Right lobe of liver (tissue), 6 donors: Measurements from ENCODE around the gene OR13C9. TPM values are rescaled to one million over a fixed set of nuclear protein-coding genes. Genes with fewer than 3 reads are reported as not detected.
"Not testable (repeated sequence)": the region's sequence is repeated elsewhere in the genome, so short reads cannot be mapped to it uniquely, and the experiment has no call there.

Source experiments
- ATAC-seq, 4 donors: fragments of 200-7000 bp; cut with Tn5 transposase; one replicate each; pipeline ENCODE4 v1.9.1; 2020; ENCODE audit warnings: mild to moderate bottlenecking in 4 of 4, moderate library complexity in 4 of 4
- DNase-seq, 3 donors: peaks; one replicate each; pipeline ENCODE4 v3.0.0-alpha.2; 2020
- H3K27ac ChIP-seq, 3 donors: fragments of 200-600 bp; one replicate each; pipeline ENCODE4 v1.8.0; 2022
- H3K27me3 ChIP-seq, 2 donors: fragments of 200-600 bp; one replicate each; pipeline ENCODE4 v1.8.0; 2022
- H3K36me3 ChIP-seq, 4 donors: fragments of 200-600 bp; sonication (generic) in 1 of 4; one replicate each; pipeline versions ENCODE4 v1.5.1 to v1.8.0; 2017 to 2022; ENCODE audit warnings: control low read depth in 1 of 4
- H3K4me1 ChIP-seq, 4 donors: fragments of 200-600 bp; sonication (generic) in 1 of 4; one replicate each; pipeline versions ENCODE4 v1.5.1 to v1.8.0; 2017 to 2022; ENCODE audit warnings: control low read depth in 1 of 4
- H3K4me3 ChIP-seq, 3 donors: fragments of 200-600 bp; one replicate each; pipeline ENCODE4 v1.8.0; 2022
- H3K9me3 ChIP-seq, 4 donors: fragments of 200-600 bp; sonication (generic) in 1 of 4; one replicate each; pipeline versions ENCODE4 v1.5.1 to v1.8.0; 2017 to 2022; ENCODE audit warnings: control low read depth in 1 of 4
- POLR2A ChIP-seq: fragments of 450-650 bp; IDR thresholded peaks from one replicate; pipeline ENCODE4 v1.6.1; 2017; ENCODE audit warnings: antibody characterized with exemption, mild to moderate bottlenecking
- WGBS: methylation state at CpG from one replicate; pipeline ENCODE4 v1.1.6; 2018; ENCODE audit warnings: low coverage, low lambda C conversion rate; ENCODE audit not compliant: insufficient coverage; ENCODE audit errors: missing lambda C conversion rate; 5-methylcytosine and 5-hydroxymethylcytosine counted together
- intact Hi-C, 2 donors: fragments of 100-400 bp; cut with DNase I; formaldehyde crosslinking; loops; one replicate each; pipeline versions ENCODE4 v1.11.2 to v1.14.1; 2022
- long read RNA-seq: library from polyadenylated mRNA; unstranded; transcript quantifications from one replicate; pipeline ENCODE4 v2.0.0, GENCODE V29; 2019
- total RNA-seq, 6 experiments: library from RNA; depleted of rRNA in 2 of 6; stranded (reverse); fragments of >200 nt in 2 of 6; fragmentation: NEBNext Ultra II Directional in 3 of 6; extraction: Animal tissue kit (Norgen Biotek cat#: 25700) in 3 of 6; gene quantifications; one replicate each; pipeline versions ENCODE4 v1.1.0 to v1.2.4, GENCODE V29; 2016 to 2023
- TF ChIP-seq, protein P1 (sequence below), 4 donors: fragments of 200-600 bp in 3 of 4; fragments of 450-650 bp in 1 of 4; IDR thresholded peaks; one replicate each; pipeline versions ENCODE4 v1.5.1 to v1.8.0; 2016 to 2022; ENCODE audit warnings: antibody characterized with exemption in 4 of 4, mild to moderate bottlenecking in 2 of 4
- donor health status: DM: no; HTN: yes; CAD: no.
- donor health status: DM: no; HTN: no; CAD: no.
- donor health status: DM: no; HTN: no; CAD: no.
- donor health status: DM: no; HTN: yes; CAD: no.
- donor health status: DM: no; HTN: yes; CAD: no.

OR13C9 gene, protein sequence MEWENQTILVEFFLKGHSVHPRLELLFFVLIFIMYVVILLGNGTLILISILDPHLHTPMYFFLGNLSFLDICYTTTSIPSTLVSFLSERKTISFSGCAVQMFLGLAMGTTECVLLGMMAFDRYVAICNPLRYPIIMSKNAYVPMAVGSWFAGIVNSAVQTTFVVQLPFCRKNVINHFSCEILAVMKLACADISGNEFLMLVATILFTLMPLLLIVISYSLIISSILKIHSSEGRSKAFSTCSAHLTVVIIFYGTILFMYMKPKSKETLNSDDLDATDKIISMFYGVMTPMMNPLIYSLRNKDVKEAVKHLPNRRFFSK
- under 1 TPM in 1 of 6 experiments, not detected in 5; 0.29 TPM for total RNA-seq
- long read RNA-seq = 0 reads

DNA sequence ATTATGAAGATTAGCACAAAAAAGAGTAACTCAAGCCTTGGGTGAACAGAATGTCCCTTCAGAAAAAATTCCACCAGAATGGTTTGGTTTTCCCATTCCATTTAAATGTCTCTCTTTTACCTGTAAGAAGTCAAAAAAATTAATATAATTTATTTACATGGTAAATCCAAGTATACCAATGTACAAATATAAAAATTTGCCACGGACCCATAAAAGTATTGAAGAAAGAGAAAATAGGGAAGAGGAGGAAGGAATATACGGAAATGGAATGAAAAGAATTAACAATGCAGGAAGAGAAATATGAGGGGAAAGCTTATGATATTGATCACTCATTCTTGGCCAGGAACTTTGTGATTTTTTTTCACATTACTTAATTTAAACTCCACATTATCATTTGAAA is at the start of gene OR13C9:
OR13C9 (minus strand) TSS at position 101 of the 400 bp plus-strand sequence; CDS start at position 101, 0 bp downstream.
- Histone ChIP-seq H3K4me1 (no peaks in the 10 kb centered on the region), H3K4me3 (no peak within 1 kb of the TSS), H3K9me3 (no peaks in the 10 kb centered on the region), H3K27me3 (no peaks in the 10 kb centered on the region), H3K27ac (no peak within 1 kb of the TSS), H3K36me3 (no peaks in the 10 kb centered on the region)
- ATAC-seq (no peak), DNase-seq (no peak)
- TF ChIP-seq POLR2A = no peak
- TF ChIP-seq, protein P1, sequence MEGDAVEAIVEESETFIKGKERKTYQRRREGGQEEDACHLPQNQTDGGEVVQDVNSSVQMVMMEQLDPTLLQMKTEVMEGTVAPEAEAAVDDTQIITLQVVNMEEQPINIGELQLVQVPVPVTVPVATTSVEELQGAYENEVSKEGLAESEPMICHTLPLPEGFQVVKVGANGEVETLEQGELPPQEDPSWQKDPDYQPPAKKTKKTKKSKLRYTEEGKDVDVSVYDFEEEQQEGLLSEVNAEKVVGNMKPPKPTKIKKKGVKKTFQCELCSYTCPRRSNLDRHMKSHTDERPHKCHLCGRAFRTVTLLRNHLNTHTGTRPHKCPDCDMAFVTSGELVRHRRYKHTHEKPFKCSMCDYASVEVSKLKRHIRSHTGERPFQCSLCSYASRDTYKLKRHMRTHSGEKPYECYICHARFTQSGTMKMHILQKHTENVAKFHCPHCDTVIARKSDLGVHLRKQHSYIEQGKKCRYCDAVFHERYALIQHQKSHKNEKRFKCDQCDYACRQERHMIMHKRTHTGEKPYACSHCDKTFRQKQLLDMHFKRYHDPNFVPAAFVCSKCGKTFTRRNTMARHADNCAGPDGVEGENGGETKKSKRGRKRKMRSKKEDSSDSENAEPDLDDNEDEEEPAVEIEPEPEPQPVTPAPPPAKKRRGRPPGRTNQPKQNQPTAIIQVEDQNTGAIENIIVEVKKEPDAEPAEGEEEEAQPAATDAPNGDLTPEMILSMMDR (IDR thresholded peaks at IDR 0.05) = no peak
- intact Hi-C loops = no loop called here
- 44% methylated on average over 2 of the region's 2 CpGs for WGBS

DNA sequence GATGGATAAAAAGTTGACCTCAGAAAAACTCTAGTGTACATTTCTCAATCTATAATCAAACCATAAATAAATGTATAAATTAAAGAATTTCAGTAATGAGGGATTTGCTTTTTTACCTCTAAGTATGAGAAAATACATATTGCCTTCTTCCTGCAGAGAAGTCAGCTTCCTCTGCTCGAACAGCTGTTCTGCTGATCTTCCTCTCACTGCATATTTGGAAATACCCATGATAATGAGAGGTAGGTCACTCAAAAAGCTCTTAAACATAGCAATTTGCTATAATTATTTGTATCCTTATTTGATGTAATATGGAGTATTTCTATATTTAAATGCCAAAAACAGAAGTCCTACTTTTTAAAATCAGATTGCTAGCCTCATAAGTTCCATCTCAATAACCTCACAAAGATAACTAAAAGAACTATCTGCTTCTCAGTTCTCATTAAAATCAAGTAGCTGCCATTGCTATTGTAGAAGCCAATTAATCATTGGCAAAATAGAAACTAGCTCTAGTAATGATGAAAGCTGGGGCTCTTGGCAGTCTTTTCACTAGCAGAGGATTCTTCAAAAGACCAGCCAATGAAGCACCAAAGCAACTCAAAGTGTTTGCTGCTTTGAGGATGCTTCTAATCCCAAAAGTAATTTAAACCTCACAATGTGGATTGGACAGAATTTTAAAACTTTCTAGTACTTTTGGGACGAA is 40.6 kb upstream of the OR13C9 start:
- TF ChIP-seq, protein P1 (IDR thresholded peaks at IDR 0.05) = no peak
- no peak for TF ChIP-seq POLR2A
- H3K4me3 ChIP-seq = no peak overlapping the region
- DNase-seq (no peak), ATAC-seq (no peak)
- H3K36me3 ChIP-seq = no peaks in the 10 kb centered on the region
- H3K9me3 ChIP-seq = no peaks in the 10 kb centered on the region
- no peaks in the 10 kb centered on the region for H3K27me3 ChIP-seq
- intact Hi-C loops = no loop called here
- WGBS = 42% methylated on average over 2 of the region's 2 CpGs
- H3K27ac ChIP-seq = no peak overlapping the region
- H3K4me1 ChIP-seq = no peaks in the 10 kb centered on the region

DNA sequence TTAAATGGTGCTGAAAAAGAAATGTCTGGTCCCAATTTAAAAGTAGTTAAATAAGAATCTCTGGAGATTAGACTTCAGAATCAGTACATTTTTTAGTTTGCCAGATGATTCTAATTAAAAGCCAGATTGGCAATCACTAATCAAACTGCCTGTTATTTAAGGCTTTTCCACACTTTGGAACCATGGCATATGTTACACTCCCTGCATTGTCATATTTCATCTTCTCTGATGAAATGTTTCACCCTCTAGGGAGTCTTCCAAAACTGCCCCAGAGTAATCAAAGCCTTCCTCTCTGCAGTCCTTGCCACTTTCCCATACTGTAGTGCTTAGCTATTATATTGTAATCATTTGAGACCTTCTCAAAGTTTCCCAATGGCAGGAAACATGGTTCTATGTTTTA is 17.5 kb upstream of the OR13C9 start:
- intact Hi-C loops = no loop called here
- ATAC-seq (no peak), DNase-seq (no peak)
- H3K27ac ChIP-seq = no peak overlapping the region
- H3K27me3 ChIP-seq = no peaks in the 10 kb centered on the region
- H3K4me3 ChIP-seq = no peak overlapping the region
- H3K9me3 ChIP-seq = no peaks in the 10 kb centered on the region
- no peaks in the 10 kb centered on the region for H3K4me1 ChIP-seq
- no peak for TF ChIP-seq POLR2A
- TF ChIP-seq, protein P1 (IDR thresholded peaks at IDR 0.05) = no peak
- no peaks in the 10 kb centered on the region for H3K36me3 ChIP-seq

DNA sequence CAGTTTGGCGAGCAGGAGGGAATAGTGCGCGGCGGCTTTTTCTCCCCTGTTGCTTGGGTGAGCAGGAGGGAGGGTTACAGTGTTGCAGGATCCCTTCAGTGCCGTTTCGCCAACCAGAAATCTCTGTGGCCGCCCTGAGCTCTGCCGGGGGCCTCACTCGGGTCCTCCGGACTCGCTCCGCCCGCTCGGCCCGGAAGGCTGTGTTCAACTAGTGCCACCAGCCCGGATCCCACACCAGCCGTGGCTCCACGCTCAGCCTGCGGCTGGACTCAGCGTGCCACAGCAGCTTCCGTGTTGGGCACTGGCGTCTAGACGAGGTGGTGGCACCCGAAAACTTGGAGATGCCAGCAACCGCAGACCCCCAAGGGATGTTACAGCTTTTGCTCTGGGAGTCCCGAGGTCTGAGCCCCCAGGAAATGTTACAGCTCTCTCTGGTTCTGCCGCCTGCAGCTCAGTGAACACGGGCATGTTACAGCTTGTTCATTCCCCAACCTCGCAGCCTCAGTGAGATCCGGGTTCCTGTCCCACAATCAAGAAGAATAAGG is 16.0 kb upstream of the OR13C9 start:
- DNase-seq (peak in 1 of 3 donors; percentile 37), ATAC-seq (no peak)
- WGBS = 93% methylated on average over 15 of the region's 30 CpGs
- H3K27me3 ChIP-seq = no peaks in the 10 kb centered on the region
- no peaks in the 10 kb centered on the region for H3K36me3 ChIP-seq
- H3K9me3 ChIP-seq = no peaks in the 10 kb centered on the region
- H3K4me3 ChIP-seq = no peak overlapping the region
- no peaks in the 10 kb centered on the region for H3K4me1 ChIP-seq
- no peak overlapping the region for H3K27ac ChIP-seq
- intact Hi-C loops = no loop called here
- TF ChIP-seq, protein P1 (IDR thresholded peaks at IDR 0.05) = no peak
- no peak for TF ChIP-seq POLR2A

DNA sequence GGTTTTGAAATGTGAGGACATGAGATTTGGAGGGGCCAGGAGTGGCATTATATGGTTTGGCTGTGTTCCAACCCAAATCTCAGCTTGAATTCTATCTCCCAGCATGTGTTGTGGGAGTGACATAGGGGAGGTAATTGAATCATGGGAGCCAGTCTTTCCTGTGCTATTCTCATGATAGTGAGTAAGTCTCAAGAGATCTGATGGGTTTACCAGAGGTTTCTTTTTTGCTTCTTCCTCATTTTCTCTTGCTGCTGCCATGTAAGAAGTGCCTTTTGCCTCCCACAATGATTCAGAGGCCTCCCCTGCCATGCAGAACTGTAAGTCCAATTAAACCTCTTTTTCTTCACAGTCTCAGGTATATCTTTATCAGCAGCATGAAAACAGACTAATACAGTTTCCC is 8.0 kb upstream of the OR13C9 start:
- H3K4me1 ChIP-seq, H3K9me3 ChIP-seq, ATAC-seq, H3K27me3 ChIP-seq, intact Hi-C loops, H3K27ac ChIP-seq, H3K4me3 ChIP-seq, H3K36me3 ChIP-seq, DNase-seq: not testable (repeated sequence)
